Measurements from ENCODE around the gene HADHA.

DNA sequence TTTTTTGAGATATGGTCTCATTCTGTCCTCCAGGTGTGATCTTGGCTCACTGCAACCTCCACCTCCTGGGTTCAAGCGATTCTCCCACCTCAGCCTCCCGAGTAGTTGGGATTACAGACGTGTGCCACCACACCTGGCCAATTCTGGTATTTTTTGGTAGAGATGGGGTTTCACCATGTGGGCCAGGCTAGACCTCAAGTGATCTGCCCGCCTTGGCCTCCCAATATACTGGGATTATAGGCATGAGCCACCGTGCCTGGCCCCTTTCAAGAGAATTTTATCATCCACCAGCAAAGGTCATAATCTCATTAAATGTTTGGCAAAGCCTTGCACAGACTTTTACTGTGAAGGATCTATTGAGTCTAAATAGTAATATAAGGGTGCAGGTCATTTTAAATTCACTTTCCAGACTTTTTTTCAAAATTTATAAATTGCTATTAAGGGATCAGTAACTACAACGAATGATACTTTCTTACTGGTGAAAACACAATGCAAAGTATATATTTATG lies 2.5 kb downstream of the HADHA start:
- TF ChIP-seq EZH2 (IDR thresholded peaks at IDR 0.05; ENCODE audit: low read length, unreplicated experiment) = no peak
- TF ChIP-seq, protein P1, sequence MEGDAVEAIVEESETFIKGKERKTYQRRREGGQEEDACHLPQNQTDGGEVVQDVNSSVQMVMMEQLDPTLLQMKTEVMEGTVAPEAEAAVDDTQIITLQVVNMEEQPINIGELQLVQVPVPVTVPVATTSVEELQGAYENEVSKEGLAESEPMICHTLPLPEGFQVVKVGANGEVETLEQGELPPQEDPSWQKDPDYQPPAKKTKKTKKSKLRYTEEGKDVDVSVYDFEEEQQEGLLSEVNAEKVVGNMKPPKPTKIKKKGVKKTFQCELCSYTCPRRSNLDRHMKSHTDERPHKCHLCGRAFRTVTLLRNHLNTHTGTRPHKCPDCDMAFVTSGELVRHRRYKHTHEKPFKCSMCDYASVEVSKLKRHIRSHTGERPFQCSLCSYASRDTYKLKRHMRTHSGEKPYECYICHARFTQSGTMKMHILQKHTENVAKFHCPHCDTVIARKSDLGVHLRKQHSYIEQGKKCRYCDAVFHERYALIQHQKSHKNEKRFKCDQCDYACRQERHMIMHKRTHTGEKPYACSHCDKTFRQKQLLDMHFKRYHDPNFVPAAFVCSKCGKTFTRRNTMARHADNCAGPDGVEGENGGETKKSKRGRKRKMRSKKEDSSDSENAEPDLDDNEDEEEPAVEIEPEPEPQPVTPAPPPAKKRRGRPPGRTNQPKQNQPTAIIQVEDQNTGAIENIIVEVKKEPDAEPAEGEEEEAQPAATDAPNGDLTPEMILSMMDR (conservative IDR thresholded peaks at IDR 0.05; ENCODE audit: low read depth, low read length) = no peak
- TF ChIP-seq EZH2phosphoT487 (IDR thresholded peaks at IDR 0.05; ENCODE audit: borderline replicate concordance, low read length) = no peak
